HepG2 (cell line): ENCODE results near the gene MADCAM1. TPM values are rescaled to one million over a fixed set of nuclear protein-coding genes. Genes with fewer than 3 reads are reported as not detected.
A peak's percentile ranks its signal among the peaks of the same experiment; 100 is the strongest.

Source experiments
- ARNT ChIP-seq: fragments of 450-650 bp; IDR thresholded peaks from 2 replicates; pipeline ENCODE4 v1.6.1; 2017
- ATF7 ChIP-seq, 2 experiments: fragments of 450-650 bp in 1 of 2; sonication (generic) in 1 of 2; formaldehyde crosslinking in 1 of 2; IDR thresholded peaks; 2 replicates each; pipeline versions ENCODE4 v1.4.0 to v1.6.1; 2016 to 2020; ENCODE audit warnings: antibody characterized with exemption in 1 of 2, mild to moderate bottlenecking in 1 of 2, missing genetic modification reagents in 1 of 2
- CCDC6 ChIP-seq: sonication (generic); formaldehyde crosslinking; IDR thresholded peaks from 2 replicates; pipeline ENCODE4 v1.8.1; 2022; ENCODE audit warnings: mild to moderate bottlenecking, missing genetic modification reagents, moderate library complexity
- FOXK2 ChIP-seq: fragments of 450-650 bp; IDR thresholded peaks from 2 replicates; pipeline ENCODE4 v1.6.1; 2016
- GRHL1 ChIP-seq: sonication (generic); formaldehyde crosslinking; conservative IDR thresholded peaks from 2 replicates; pipeline ENCODE4 v1.8.0; 2022; ENCODE audit warnings: missing genetic modification reagents
- MAF1 ChIP-seq: sonication (generic); formaldehyde crosslinking; IDR thresholded peaks from 2 replicates; pipeline ENCODE4 v1.5.0; 2020; ENCODE audit warnings: missing genetic modification reagents, borderline replicate concordance
- MZF1 ChIP-seq: sonication (generic); formaldehyde crosslinking; IDR thresholded peaks from 2 replicates; pipeline ENCODE4 v1.8.1; 2023; ENCODE audit warnings: mild to moderate bottlenecking, missing genetic modification reagents, borderline replicate concordance
- SNRNP70 ChIP-seq: fragments of 200-400 bp; formaldehyde crosslinking; IDR thresholded peaks from 2 replicates; pipeline ENCODE4 v1.6.1; 2017; ENCODE audit warnings: mild to moderate bottlenecking, low read depth, low read length, moderate library complexity
- TERF1 ChIP-seq: sonication (generic); formaldehyde crosslinking; IDR thresholded peaks from 2 replicates; pipeline ENCODE4 v1.8.0; 2022; ENCODE audit warnings: mild to moderate bottlenecking, missing genetic modification reagents, moderate library complexity
- ZBED4 ChIP-seq: sonication (generic); formaldehyde crosslinking; IDR thresholded peaks from 2 replicates; pipeline ENCODE4 v1.4.0; 2020; ENCODE audit warnings: missing genetic modification reagents, borderline replicate concordance
- ZNF12 ChIP-seq: sonication (generic); formaldehyde crosslinking; IDR thresholded peaks from 2 replicates; pipeline ENCODE4 v1.5.0; 2020; ENCODE audit warnings: missing genetic modification reagents
- ZNF446 ChIP-seq: sonication (generic); formaldehyde crosslinking; IDR thresholded peaks from 2 replicates; pipeline ENCODE4 v1.5.0; 2020; ENCODE audit warnings: mild to moderate bottlenecking, missing genetic modification reagents
- ZNF501 ChIP-seq: sonication (generic); formaldehyde crosslinking; IDR thresholded peaks from 2 replicates; pipeline ENCODE4 v1.5.1; 2020; ENCODE audit warnings: mild to moderate bottlenecking, moderate library complexity, missing genetic modification reagents
- ZNF510 ChIP-seq: sonication (generic); formaldehyde crosslinking; IDR thresholded peaks from 2 replicates; pipeline ENCODE4 v1.4.0; 2020; ENCODE audit warnings: low read depth, mild to moderate bottlenecking, missing genetic modification reagents
- ZNF547 ChIP-seq: sonication (generic); formaldehyde crosslinking; IDR thresholded peaks from 2 replicates; pipeline ENCODE4 v1.5.1; 2020; ENCODE audit warnings: mild to moderate bottlenecking, missing genetic modification reagents
- ZNF569 ChIP-seq: sonication (generic); formaldehyde crosslinking; IDR thresholded peaks from 2 replicates; pipeline ENCODE4 v1.5.0; 2020; ENCODE audit warnings: mild to moderate bottlenecking, missing genetic modification reagents, moderate library complexity, borderline replicate concordance
- ZNF570 ChIP-seq: sonication (generic); formaldehyde crosslinking; IDR thresholded peaks from 2 replicates; pipeline ENCODE4 v1.4.0; 2020; ENCODE audit warnings: mild to moderate bottlenecking, missing genetic modification reagents, borderline replicate concordance
- ZNF644 ChIP-seq: IDR thresholded peaks from 2 replicates; pipeline ENCODE4 v1.6.1; 2016; ENCODE audit warnings: low read depth
- ZNF772 ChIP-seq: sonication (generic); formaldehyde crosslinking; IDR thresholded peaks from 2 replicates; pipeline ENCODE4 v1.5.0; 2020; ENCODE audit warnings: mild to moderate bottlenecking, missing genetic modification reagents
- ZNF788 ChIP-seq: sonication (generic); formaldehyde crosslinking; IDR thresholded peaks from 2 replicates; pipeline ENCODE4 v1.5.0; 2020; ENCODE audit warnings: mild to moderate bottlenecking, missing genetic modification reagents, borderline replicate concordance
- polyA plus RNA-seq, 8 experiments: library from polyadenylated mRNA; depleted of rRNA in 3 of 8; stranded (reverse) in 7 of 8; unstranded in 1 of 8; fragments of >200 nt; fragmentation: Illumina TruSeq in 4 of 8; extraction: Trizol in 4 of 8; gene quantifications; 2 replicates each; pipeline versions ENCODE4 v1.2.1 to v1.2.3, GENCODE V29; 2011 to 2016; ENCODE audit warnings: low read depth in 4 of 8, missing spikeins in 1 of 8, mixed read lengths in 1 of 8; ENCODE audit not compliant: insufficient read depth in 1 of 8
- total RNA-seq, 5 experiments: library from RNA; depleted of rRNA; stranded (reverse); fragments of >200 nt; fragmentation: Illumina TruSeq; extraction: Trizol; gene quantifications; 2 replicates each; pipeline ENCODE4 v1.2.3, GENCODE V29; 2016; ENCODE audit warnings: low read depth in 1 of 5
- TF ChIP-seq, protein P1 (sequence below): sonication (generic); formaldehyde crosslinking; IDR thresholded peaks from 2 replicates; pipeline ENCODE4 v1.5.0; 2020; ENCODE audit warnings: missing genetic modification reagents, mild to moderate bottlenecking, borderline replicate concordance

MADCAM1 gene
- total and polyA plus RNA-seq, 2 of the 13 experiments (the other 11 are each of a cell fraction or from before 2014, with no cell fraction given) = 0.29 to 0.33 TPM

- TF ChIP-seq ZBED4 (no peak), ZNF446 (CRISPR knock-in tag) (no peak), MAF1 (CRISPR knock-in tag) (no peak), SNRNP70 (no peak), ZNF644 (no peak), TERF1 (CRISPR knock-in tag) (no peak), FOXK2 (0 out of 2 replicates have a peak, but pooled peaks have one; percentile 45), ZNF510 (no peak), ATF7 (IDR thresholded peaks at IDR 0.05) (0 out of 2 replicates have a peak, but pooled peaks have one; percentile 25), ATF7 (CRISPR knock-in tag; IDR thresholded peaks at IDR 0.05) (0 out of 2 replicates have a peak, but pooled peaks have one; percentile 40), ARNT (peak; percentile 45; the same call in 1 of the 2 replicates), ZNF501 (CRISPR knock-in tag) (peak; percentile 51; the same call in 1 of the 2 replicates), GRHL1 (CRISPR knock-in tag) (no peak), ZNF788 (peak; percentile 53; the same call in 1 of the 2 replicates), ZNF772 (CRISPR knock-in tag) (no peak), CCDC6 (no peak), MZF1 (CRISPR knock-in tag) (no peak), ZNF570 (CRISPR knock-in tag) (no peak), ZNF569 (CRISPR knock-in tag) (no peak), ZNF12 (no peak), ZNF547 (CRISPR knock-in tag) (no peak)
- TF ChIP-seq, protein P1, sequence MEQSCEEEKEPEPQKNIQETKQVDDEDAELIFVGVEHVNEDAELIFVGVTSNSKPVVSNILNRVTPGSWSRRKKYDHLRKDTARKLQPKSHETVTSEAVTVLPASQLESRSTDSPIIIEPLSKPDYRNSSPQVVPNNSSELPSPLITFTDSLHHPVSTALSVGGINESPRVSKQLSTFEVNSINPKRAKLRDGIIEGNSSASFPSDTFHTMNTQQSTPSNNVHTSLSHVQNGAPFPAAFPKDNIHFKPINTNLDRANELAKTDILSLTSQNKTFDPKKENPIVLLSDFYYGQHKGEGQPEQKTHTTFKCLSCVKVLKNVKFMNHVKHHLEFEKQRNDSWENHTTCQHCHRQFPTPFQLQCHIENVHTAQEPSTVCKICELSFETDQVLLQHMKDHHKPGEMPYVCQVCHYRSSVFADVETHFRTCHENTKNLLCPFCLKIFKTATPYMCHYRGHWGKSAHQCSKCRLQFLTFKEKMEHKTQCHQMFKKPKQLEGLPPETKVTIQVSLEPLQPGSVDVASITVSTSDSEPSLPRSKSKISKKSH (CRISPR knock-in tag) = no peak
Measured at GRCh38 chr19:480016-480855, 16.1 kb upstream of the MADCAM1 start (continued).
